OCI-M1 (cell line): ENCODE data around the gene HOXD11.
A peak's percentile ranks its signal among the peaks of the same experiment; 100 is the strongest.

Experiments
- DNase-seq: peaks from one replicate; lab custom pipeline; 2025; lab: John Stamatoyannopoulos, UW

The HOXD11 gene

DNA sequence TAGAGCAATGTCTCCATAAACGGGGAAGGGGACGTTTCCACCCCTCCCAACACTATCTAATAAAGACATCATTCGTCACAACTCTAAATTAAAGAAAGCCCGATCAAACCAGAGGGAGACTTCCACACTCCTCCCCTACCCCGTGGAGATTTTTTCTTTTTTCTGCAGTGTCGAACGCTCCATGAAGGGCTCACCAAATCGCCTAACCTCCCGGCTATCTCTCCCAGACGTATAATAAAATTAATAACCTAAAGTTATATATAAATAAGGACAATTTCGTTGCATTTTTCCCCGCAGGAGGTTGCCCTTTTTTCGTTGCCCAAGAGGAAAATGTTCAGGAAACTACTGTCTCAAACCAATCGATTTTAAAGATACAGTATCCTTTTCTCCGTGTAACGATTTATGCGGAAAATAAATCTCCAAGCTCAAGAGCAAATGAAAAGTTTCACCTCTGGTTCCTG is 25.7 kb upstream of the HOXD11 start:
- DNase-seq, result no peak

DNA sequence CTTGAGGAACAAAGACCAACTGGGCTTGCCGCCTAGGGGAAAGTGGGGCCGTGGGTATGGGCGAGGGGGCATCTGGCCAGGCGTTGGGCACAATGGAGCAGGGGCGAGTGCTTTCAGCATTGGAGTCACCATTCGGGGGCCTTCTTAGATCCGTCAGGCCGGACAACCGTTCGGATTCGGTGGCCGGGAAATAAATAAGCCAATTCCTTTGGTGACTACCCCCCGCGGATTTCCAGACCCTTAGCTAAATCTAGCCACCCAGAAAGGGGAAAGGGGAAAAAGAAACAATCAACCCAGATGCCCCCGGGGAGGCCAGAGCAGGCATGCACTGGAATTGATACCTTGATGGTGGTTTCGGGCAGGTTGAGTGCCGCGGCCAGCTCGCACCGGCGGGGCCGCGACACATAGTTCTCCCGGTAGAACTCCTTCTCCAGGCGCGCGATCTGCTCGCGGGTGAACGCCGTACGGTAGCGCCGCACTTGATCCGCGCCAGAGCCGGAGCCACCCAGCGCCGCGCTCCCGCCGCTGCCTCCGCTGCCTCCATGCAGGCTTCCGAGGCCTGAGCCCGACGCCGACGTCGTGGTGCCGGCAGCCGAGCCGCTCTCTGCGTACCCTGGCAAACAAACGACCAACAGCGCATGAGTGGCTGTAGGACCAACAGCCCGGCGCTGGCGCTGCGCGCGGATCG is 25.1 kb upstream of the HOXD11 start:
- DNase-seq, result no peak

GRCh38 chr2:176082525-176082823 is 24.6 kb upstream of the HOXD11 start:
- DNase-seq, result no peak

DNA sequence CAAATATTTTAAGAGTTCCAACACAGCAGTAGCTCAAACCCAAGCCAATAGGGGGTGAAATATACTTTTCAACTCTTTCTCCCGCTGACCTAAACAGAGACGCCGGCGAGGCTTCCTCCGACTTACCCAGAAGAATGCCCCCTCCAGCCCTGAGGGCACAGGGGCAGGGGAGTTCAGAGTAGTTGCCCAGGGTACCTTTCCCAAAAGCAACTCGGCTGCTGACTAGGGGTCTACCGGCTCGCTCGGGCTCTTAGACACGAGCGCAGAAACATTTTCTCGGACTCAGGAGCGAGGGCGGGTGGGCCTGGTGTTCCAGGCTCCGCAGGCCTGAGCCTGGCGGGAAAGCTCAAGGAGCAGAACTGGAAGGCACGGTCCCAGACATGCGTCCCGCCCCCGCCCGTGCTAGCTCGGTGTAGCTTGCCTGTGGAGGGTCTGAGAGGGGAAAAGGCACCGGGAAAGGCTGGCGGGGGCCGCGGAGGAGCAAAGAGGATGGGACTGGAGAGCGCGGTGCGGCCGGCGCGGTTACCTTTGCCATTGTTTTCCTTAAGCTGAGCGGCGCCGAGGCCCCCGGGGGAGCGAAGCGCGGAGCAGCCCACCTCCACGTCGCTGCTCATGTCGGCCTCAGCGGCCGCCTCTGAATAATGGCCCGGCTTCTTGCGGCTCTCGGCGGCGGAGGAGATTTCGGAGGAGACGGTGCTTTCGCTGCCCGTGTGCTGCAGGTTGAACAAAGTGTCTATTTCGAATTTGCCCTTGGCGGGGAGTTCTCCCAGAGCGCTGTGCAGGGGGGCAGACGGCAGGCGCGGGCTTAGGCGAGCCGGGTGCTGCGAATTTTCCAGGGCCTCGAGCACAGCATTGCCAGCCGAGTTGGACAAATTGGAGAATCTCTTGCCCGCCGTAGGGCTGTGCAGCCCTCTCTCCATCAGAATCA is 24.0 kb upstream of the HOXD11 start:
- DNase-seq, result no peak

GRCh38 chr2:176083796-176084261 is 23.3 kb upstream of the HOXD11 start, which contains the start of gene EVX2:
TSS of gene EVX2 (minus strand) at chr2:176083962. CDS start at chr2:176083776, 186 bp downstream.
- DNase-seq, result no peak

- DNase-seq, result no peak
These were observed 22.4 kb upstream of the HOXD11 start for GRCh38 chr2:176084611-176085119.

GRCh38 chr2:176085120-176085788 is 21.8 kb upstream of the HOXD11 start:
- DNase-seq, result no peak

GRCh38 chr2:176085861-176086771 is 21.0 kb upstream of the HOXD11 start:
- peak; percentile 61 for DNase-seq

GRCh38 chr2:176087330-176088047 is 19.6 kb upstream of the HOXD11 start:
- no peak for DNase-seq

- DNase-seq, result peak; percentile 78
These were observed 18.8 kb upstream of the HOXD11 start for GRCh38 chr2:176088048-176088936.

DNA sequence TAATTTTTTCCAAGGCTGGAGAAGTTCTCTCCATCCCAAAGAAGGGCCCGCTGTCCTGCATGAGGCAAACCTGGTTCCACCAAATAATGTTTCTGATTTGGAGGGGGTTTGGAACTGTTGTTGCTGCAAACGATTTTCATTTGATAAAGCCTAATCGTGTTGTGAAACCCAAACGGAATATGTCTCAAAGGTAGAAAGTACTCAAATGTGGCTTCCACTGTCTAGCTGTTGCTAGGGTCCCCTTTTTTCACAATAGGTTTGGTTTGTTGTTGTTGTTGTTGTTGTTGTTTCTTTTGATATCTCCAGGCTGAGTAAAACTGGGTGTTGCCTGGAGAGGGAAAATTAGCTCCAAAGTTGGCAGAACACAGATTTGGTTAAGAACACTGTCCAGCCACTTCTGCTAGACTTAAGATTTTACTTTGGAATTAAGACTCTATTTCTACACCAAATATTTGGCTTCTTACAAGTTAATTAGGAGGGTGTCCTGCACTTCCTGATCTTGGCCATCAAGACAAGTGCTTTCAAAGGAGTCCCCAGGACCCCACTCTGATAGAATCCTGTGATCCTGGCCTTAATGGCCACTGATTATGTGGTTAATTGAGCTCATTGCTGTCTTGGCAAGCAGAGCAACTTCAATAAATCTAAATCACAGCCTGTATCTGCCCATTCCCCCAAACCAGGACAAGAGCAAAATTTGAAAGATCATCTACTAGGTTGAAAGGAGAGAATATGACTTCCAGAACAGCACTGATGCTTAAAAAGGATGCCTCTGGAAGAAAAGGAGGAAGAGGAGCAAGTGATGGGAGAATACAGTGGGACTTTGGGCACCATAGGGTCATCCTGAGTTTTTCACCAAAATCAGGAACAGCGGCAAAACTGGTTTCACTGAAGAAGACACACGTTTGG is 17.9 kb upstream of the HOXD11 start:
- no peak for DNase-seq

- DNase-seq, result no peak
These were observed 17.2 kb upstream of the HOXD11 start for GRCh38 chr2:176089843-176090395.

DNA sequence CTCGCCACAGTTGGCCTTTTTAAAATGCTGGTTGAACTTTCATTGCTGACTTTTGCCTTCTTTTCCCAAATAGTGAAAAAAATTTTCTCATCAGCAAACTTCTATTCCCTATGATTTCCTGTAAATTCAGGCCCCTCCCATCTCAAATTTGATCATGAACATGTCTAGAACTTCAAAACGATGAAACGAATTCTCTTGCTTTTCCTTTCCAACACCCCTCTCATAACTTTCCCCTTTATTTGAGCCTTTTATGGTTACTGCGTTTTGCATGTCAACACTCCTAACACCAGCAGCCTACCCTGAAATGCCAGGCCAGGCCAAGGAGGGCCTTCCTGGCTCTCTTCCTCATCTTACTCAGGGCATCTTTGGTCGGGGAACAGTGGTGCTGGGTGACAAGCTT is 16.2 kb upstream of the HOXD11 start:
- no peak for DNase-seq

- no peak for DNase-seq
These were observed 15.5 kb upstream of the HOXD11 start for GRCh38 chr2:176091329-176092258.

GRCh38 chr2:176092270-176093144 is 14.6 kb upstream of the HOXD11 start, which contains the start of gene HOXD13:
TSS of gene HOXD13 (plus strand) at chr2:176092721. CDS start at chr2:176092891, 170 bp downstream.
- DNase-seq, result no peak
